GM12878 (cell line): ENCODE data around the gene SCRN2. TPM values are rescaled to one million over a fixed set of nuclear protein-coding genes. Genes with fewer than 3 reads are reported as not detected.

ENCODE experiments used
- ATAC-seq: fragments of 200-7000 bp; cut with Tn5 transposase; 3 replicates; pipeline ENCODE4 v1.9.1; 2020; ENCODE audit warnings: mild to moderate bottlenecking, moderate library complexity
- BruUV-seq: library from RNA; stranded (reverse); fragments of 400-500 nt; replicated peaks from 2 replicates; lab custom pipeline; 2021; lab: Mats Ljungman, UMichigan
- CTCF ChIA-PET: fragments of 300-600 bp; sonication (Branson Sonifier 250); formaldehyde crosslinking; extraction: SDS; loops from one replicate; lab custom pipeline; 2021; ENCODE audit warnings: inconsistent platforms; lab: Yijun Ruan, JAX
- POLR2A ChIA-PET: fragments of 350-600 bp; formaldehyde crosslinking; extraction: SDS; loops from one replicate; lab custom pipeline; 2021; ENCODE audit warnings: inconsistent platforms; lab: Charles Lee
- RAD21 ChIA-PET: fragments of 300-600 bp; sonication (Branson Sonifier 250); formaldehyde crosslinking; loops from one replicate; lab custom pipeline; 2023; ENCODE audit warnings: antibody characterized with exemption; ENCODE audit not compliant: unreplicated experiment; lab: Charles Lee
- SMC1A ChIA-PET: fragments of 300-600 bp; sonication (Branson Sonifier 250); formaldehyde crosslinking; loops from one replicate; lab custom pipeline; 2023; ENCODE audit not compliant: unreplicated experiment, uncharacterized antibody; lab: Charles Lee
- DNase-seq: peaks from one replicate; pipeline ENCODE4 v3.0.0-alpha.2; 2011; ENCODE audit warnings: low read depth, low spot score
- FAIRE-seq: peaks from 3 replicates; lab custom pipeline; 2011; peaks lifted over from hg19 to GRCh38; lab: Jason Lieb, UNC
- H2AFZ ChIP-seq: 2 replicates; pipeline ENCODE4 v1.6.0; 2011; ENCODE audit warnings: low read depth, low read length, control low read depth; ENCODE audit not compliant: control insufficient read depth
- H3K27ac ChIP-seq: 2 replicates; pipeline ENCODE4 v1.5.1; 2011; ENCODE audit warnings: control low read depth; ENCODE audit not compliant: control insufficient read depth, insufficient read depth
- H3K27me3 ChIP-seq, 2 experiments: replicated peaks in 1 of 2; 2 replicates each; pipeline versions ENCODE4 v1.6.0 to v1.6.1; 2011; ENCODE audit warnings: low read length in 1 of 2; ENCODE audit not compliant: control insufficient read depth in 2 of 2, insufficient read depth in 2 of 2
- H3K36me3 ChIP-seq, 2 experiments: 2 replicates each; pipeline ENCODE4 v1.5.1; 2011; ENCODE audit warnings: low read length in 1 of 2; ENCODE audit not compliant: control insufficient read depth in 2 of 2, insufficient read depth in 2 of 2
- H3K4me1 ChIP-seq: 2 replicates; pipeline ENCODE4 v1.6.1; 2011; ENCODE audit warnings: mild to moderate bottlenecking, low read length, moderate library complexity, mixed read lengths; ENCODE audit not compliant: control insufficient read depth, insufficient read depth
- H3K4me2 ChIP-seq: 2 replicates; pipeline ENCODE4 v1.6.0; 2011; ENCODE audit warnings: control low read depth; ENCODE audit not compliant: control insufficient read depth, insufficient read depth
- H3K4me3 ChIP-seq: fragments of 200-600 bp; sonication (generic); 2 replicates; pipeline ENCODE4 v1.5.1; 2016
- H3K79me2 ChIP-seq: 2 replicates; pipeline ENCODE4 v1.6.0; 2011; ENCODE audit warnings: low read length; ENCODE audit not compliant: control insufficient read depth, insufficient read depth
- H3K9ac ChIP-seq: 2 replicates; pipeline ENCODE4 v1.8.0; 2011; ENCODE audit warnings: low read length, control low read depth, mixed read lengths; ENCODE audit not compliant: control insufficient read depth, insufficient read depth
- H3K9me3 ChIP-seq: replicated peaks from 3 replicates; pipeline ENCODE4 v1.5.1; 2011; ENCODE audit warnings: mild to moderate bottlenecking, low read length; ENCODE audit not compliant: control insufficient read depth, insufficient read depth
- H4K20me1 ChIP-seq: 2 replicates; pipeline ENCODE4 v1.6.0; 2011; ENCODE audit not compliant: control insufficient read depth, insufficient read depth
- CBX5 ChIP-seq: sonication (generic); IDR thresholded peaks from 2 replicates; pipeline ENCODE4 v1.6.1; 2016; ENCODE audit warnings: low read depth, moderate library complexity, mild to moderate bottlenecking, inconsistent platforms
- NBN ChIP-seq: fragments of 450-650 bp; IDR thresholded peaks from 2 replicates; pipeline ENCODE4 v1.6.1; 2016
- NRF1 ChIP-seq: conservative IDR thresholded peaks from 2 replicates; pipeline ENCODE4 v1.6.1; 2011; ENCODE audit warnings: mild to moderate bottlenecking, low read depth, low read length, improper control_type of control experiment
- TARDBP ChIP-seq: IDR thresholded peaks from 2 replicates; pipeline ENCODE4 v1.6.1; 2016; ENCODE audit warnings: borderline replicate concordance
- ZBED1 ChIP-seq: IDR thresholded peaks from 2 replicates; pipeline ENCODE4 v1.6.1; 2016; ENCODE audit warnings: borderline replicate concordance
- WGBS: methylation state at CpG from one replicate; pipeline ENCODE4 v1.1.6; 2016; ENCODE audit warnings: low lambda C conversion rate; ENCODE audit not compliant: insufficient replicate concordance, insufficient coverage; ENCODE audit errors: missing lambda C conversion rate; 5-methylcytosine and 5-hydroxymethylcytosine counted together
- in situ Hi-C: fragments of 300-500 bp; cut with MboI; formaldehyde crosslinking; loops from 9 replicates; pipeline ENCODE4 v1.14.3; 2018; ENCODE audit warnings: mixed read lengths
- intact Hi-C: fragments of 100-400 bp; cut with micrococcal nuclease; formaldehyde crosslinking; loops from one replicate; pipeline ENCODE4 v1.14.2; 2022; ENCODE audit not compliant: unreplicated experiment
- polyA plus RNA-seq, 11 experiments: library from polyadenylated mRNA; depleted of rRNA in 4 of 11; unstranded in 6 of 11; stranded (reverse) in 5 of 11; fragments of >200 nt; fragmentation: Nextera tagmentation in 4 of 11; fragmentation: Illumina TruSeq in 1 of 11; extraction: Ambion mirVana in 4 of 11; extraction: Trizol in 1 of 11; gene quantifications; 1 replicate in 1 of 11; 2 replicates in 10 of 11; pipeline versions ENCODE4 v1.2.1 to v1.2.3, GENCODE V29; 2011 to 2016; ENCODE audit warnings: inconsistent platforms in 2 of 11, missing spikeins in 2 of 11, low read depth in 1 of 11
- total RNA-seq, 4 experiments: library from RNA; depleted of rRNA in 3 of 4; stranded (reverse); fragments of >200 nt in 3 of 4; fragmentation: Illumina TruSeq in 1 of 4; extraction: Trizol in 1 of 4; gene quantifications; 2 replicates each; pipeline versions ENCODE4 v1.2.1 to v1.2.3, GENCODE V29; 2013 to 2021
- TF ChIP-seq, protein P1 (sequence below): fragments of 450-650 bp; IDR thresholded peaks from 2 replicates; pipeline ENCODE4 v1.6.1; 2017; ENCODE audit warnings: mild to moderate bottlenecking, low read depth, inconsistent platforms; ENCODE audit not compliant: poor library complexity, severe bottlenecking
- TF ChIP-seq, protein P2 (sequence below), 3 experiments: IDR thresholded peaks in 2 of 3; conservative IDR thresholded peaks in 1 of 3; 2 replicates each; pipeline ENCODE4 v1.5.1; 2011; ENCODE audit warnings: low read depth in 3 of 3, low read length in 3 of 3, mild to moderate bottlenecking in 3 of 3, control low read depth in 2 of 3, moderate library complexity in 2 of 3, inconsistent platforms in 1 of 3, mixed read lengths in 1 of 3; ENCODE audit not compliant: control insufficient read depth in 2 of 3, insufficient read depth in 1 of 3; ENCODE audit errors: extremely low read depth in 1 of 3

SCRN2 gene
- total and polyA plus RNA-seq, 10 of the 15 experiments (the other 5 are each of a cell fraction or from before 2014, with no cell fraction given) = 0.34 to 33.3 (median 20.1) TPM

DNA sequence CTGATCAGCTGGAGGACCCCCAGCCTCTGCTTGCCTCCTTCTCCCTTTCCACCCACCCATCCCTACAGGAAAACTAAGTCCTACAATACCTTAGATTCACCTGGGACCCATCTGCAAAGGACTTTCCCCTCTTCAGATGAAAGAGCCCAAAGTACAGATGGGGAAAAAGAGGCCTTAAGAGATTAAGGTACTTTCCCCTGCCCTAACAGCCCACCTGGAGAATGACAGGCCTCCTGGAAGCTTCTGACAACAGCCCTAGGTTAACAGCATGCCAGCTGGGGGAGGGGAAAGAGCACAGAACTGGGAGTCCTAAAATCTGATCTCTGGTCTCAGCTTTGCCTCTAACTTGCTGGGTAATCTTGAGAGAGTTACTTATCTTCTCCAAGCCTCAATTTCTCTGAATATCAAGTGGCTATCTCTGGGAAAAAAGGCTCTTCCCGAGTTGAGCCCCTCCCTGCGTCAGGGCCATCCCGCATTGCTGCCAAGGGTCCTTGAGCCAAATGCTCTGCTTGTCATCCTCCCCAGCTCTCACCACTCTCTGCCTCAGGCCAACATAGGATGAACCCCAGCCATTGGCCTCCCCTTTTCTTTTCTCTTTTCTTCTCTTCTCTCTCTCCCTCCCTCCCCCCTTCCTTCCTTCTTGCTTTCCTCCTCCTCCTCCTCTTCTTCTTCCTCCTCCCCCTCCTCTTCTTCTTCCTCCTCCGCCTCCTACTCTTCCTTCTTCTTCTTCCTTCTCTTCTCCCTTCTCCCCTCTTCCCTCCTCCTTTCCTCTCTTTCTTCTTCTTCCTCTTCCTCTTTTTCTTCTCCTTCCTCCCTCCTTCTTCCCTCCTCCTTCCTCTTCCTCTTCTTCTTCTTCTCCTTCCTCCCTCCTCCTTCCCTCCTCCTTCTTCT lies 32.4 kb upstream of the SCRN2 start:
- BruUV-seq = no TSS peak
- FAIRE-seq = no peak
- RAD21 ChIA-PET = no interaction called here
- Histone ChIP-seq H3K4me2 (no peak overlapping the region), H3K36me3 (no peaks in the 10 kb centered on the region), H3K79me2 (no peaks in the 10 kb centered on the region), H3K4me3 (no peak overlapping the region), H3K9ac (no peak overlapping the region), H3K9me3 (no peaks in the 10 kb centered on the region), H3K27me3 (peaks cover under 1 to 10% of the 10 kb centered on the region in 2 experiments), H3K4me1 (peaks cover 6% of the 10 kb centered on the region; the same call in 1 of the 2 replicates), H4K20me1 (no peaks in the 10 kb centered on the region), H2AFZ (no peak overlapping the region), H3K27ac (no peak overlapping the region)
- ATAC-seq = no peak
- in situ Hi-C loops (no loop called here), intact Hi-C loops (no loop called here)
- TF ChIP-seq CBX5 = no peak
- TF ChIP-seq NRF1 = no peak
- TF ChIP-seq TARDBP = no peak
- TF ChIP-seq NBN = no peak
- TF ChIP-seq, protein P1, sequence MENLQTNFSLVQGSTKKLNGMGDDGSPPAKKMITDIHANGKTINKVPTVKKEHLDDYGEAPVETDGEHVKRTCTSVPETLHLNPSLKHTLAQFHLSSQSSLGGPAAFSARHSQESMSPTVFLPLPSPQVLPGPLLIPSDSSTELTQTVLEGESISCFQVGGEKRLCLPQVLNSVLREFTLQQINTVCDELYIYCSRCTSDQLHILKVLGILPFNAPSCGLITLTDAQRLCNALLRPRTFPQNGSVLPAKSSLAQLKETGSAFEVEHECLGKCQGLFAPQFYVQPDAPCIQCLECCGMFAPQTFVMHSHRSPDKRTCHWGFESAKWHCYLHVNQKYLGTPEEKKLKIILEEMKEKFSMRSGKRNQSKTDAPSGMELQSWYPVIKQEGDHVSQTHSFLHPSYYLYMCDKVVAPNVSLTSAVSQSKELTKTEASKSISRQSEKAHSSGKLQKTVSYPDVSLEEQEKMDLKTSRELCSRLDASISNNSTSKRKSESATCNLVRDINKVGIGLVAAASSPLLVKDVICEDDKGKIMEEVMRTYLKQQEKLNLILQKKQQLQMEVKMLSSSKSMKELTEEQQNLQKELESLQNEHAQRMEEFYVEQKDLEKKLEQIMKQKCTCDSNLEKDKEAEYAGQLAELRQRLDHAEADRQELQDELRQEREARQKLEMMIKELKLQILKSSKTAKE = no peak
- no peak for TF ChIP-seq ZBED1
- TF ChIP-seq, protein P2, sequence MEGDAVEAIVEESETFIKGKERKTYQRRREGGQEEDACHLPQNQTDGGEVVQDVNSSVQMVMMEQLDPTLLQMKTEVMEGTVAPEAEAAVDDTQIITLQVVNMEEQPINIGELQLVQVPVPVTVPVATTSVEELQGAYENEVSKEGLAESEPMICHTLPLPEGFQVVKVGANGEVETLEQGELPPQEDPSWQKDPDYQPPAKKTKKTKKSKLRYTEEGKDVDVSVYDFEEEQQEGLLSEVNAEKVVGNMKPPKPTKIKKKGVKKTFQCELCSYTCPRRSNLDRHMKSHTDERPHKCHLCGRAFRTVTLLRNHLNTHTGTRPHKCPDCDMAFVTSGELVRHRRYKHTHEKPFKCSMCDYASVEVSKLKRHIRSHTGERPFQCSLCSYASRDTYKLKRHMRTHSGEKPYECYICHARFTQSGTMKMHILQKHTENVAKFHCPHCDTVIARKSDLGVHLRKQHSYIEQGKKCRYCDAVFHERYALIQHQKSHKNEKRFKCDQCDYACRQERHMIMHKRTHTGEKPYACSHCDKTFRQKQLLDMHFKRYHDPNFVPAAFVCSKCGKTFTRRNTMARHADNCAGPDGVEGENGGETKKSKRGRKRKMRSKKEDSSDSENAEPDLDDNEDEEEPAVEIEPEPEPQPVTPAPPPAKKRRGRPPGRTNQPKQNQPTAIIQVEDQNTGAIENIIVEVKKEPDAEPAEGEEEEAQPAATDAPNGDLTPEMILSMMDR (IDR thresholded peaks at IDR 0.05 in 2 of 3, conservative IDR thresholded peaks at IDR 0.05 in 1 of 3; ENCODE audit: control insufficient read depth in 2 of 3, extremely low read depth in 1 of 3, insufficient read depth in 1 of 3, low read depth in 3 of 3, low read length in 3 of 3) = no peak
- CTCF ChIA-PET = interaction anchor here (1.1 to 1.8 kb wide), 2 partner anchors 29 to 31 kb away, joined by 3 to 9 read pairs; no protein-coding TSS in a partner anchor
- SMC1A ChIA-PET = interaction anchor here (1.2 kb wide), 1 partner anchor 31 kb away, joined by 3 read pairs; no protein-coding TSS in a partner anchor
- DNase-seq = no peak
- WGBS = 43% methylated on average over 4 of the region's 4 CpGs
- POLR2A ChIA-PET = interaction anchor here (0.7 kb wide), 1 partner anchor 9 kb away, joined by 3 read pairs; no protein-coding TSS in a partner anchor
